Esophagus squamous epithelium (tissue), 5 donors: Measurements from ENCODE around the gene ESR1. TPM values are rescaled to one million over a fixed set of nuclear protein-coding genes. Genes with fewer than 3 reads are reported as not detected.

Experiments
- DNase-seq: peaks from one replicate; lab custom pipeline; 2025; lab: John Stamatoyannopoulos, UW
- H3K27ac ChIP-seq, 4 donors: fragments of 200-600 bp; sonication (generic); one replicate each; pipeline ENCODE4 v1.5.1; 2016 to 2019; ENCODE audit warnings: mild to moderate bottlenecking in 1 of 4
- H3K27me3 ChIP-seq, 4 donors: fragments of 200-600 bp; sonication (generic); 1 replicate in 3 of 4; 2 replicates in 1 of 4; pipeline versions ENCODE4 v1.5.1 to v1.6.0; 2017 to 2021; ENCODE audit warnings: antibody characterized with exemption in 1 of 4
- H3K36me3 ChIP-seq, 3 donors: fragments of 200-600 bp; sonication (generic); one replicate each; pipeline ENCODE4 v1.5.1; 2016 to 2019
- H3K4me1 ChIP-seq, 3 donors: fragments of 200-600 bp; sonication (generic); one replicate each; pipeline ENCODE4 v1.5.1; 2017 to 2019
- H3K4me3 ChIP-seq, 4 donors: fragments of 200-600 bp; sonication (generic); 1 replicate in 3 of 4; 2 replicates in 1 of 4; pipeline ENCODE4 v1.5.1; 2016 to 2019; ENCODE audit warnings: mild to moderate bottlenecking in 2 of 4, moderate library complexity in 1 of 4
- H3K9me3 ChIP-seq, 3 donors: fragments of 200-600 bp; sonication (generic); one replicate each; pipeline ENCODE4 v1.5.1; 2016 to 2019
- POLR2A ChIP-seq, 4 donors: fragments of 450-650 bp; IDR thresholded peaks; one replicate each; pipeline ENCODE4 v1.6.1; 2017; ENCODE audit warnings: antibody characterized with exemption in 4 of 4, mild to moderate bottlenecking in 4 of 4, moderate library complexity in 3 of 4
- WGBS, 2 donors: methylation state at CpG; one replicate each; pipeline ENCODE4 v1.1.5; 2018; 5-methylcytosine and 5-hydroxymethylcytosine counted together
- intact Hi-C: fragments of 100-400 bp; cut with DNase I; formaldehyde crosslinking; loops from one replicate; pipeline ENCODE4 v1.15.0; 2022
- total RNA-seq, 4 donors: library from RNA; depleted of rRNA; stranded (reverse); fragments of >200 nt; gene quantifications; one replicate each; pipeline ENCODE4 v1.1.0, GENCODE V29; 2016
- TF ChIP-seq, protein P1 (sequence below), 6 experiments: fragments of 450-650 bp in 4 of 6; fragments of 200-600 bp in 2 of 6; sonication (generic) in 2 of 6; IDR thresholded peaks; one replicate each; pipeline ENCODE4 v1.5.1; 2016 to 2019; ENCODE audit warnings: antibody characterized with exemption in 6 of 6, mild to moderate bottlenecking in 4 of 6, moderate library complexity in 4 of 6
- donor health status: DM: yes; HTN: yes; CAD: no.

The ESR1 gene
- total RNA-seq, 4 donors from 2014 or later = 0.40 to 1.1 (median 0.95) TPM; not detected in 1

- no peak for DNase-seq
- Histone ChIP-seq H3K4me1 (peaks cover 0 to 5% (median 4%) of the 10 kb centered on the region in 3 donors), H3K4me3 (no peak overlapping the region), H3K27ac (no peak overlapping the region), H3K36me3 (peaks cover 0 to 31% (median 0%) of the 10 kb centered on the region in 3 donors), H3K27me3 (no peaks in the 10 kb centered on the region), H3K9me3 (no peaks in the 10 kb centered on the region)
- intact Hi-C loops = no loop called here
- TF ChIP-seq, protein P1, sequence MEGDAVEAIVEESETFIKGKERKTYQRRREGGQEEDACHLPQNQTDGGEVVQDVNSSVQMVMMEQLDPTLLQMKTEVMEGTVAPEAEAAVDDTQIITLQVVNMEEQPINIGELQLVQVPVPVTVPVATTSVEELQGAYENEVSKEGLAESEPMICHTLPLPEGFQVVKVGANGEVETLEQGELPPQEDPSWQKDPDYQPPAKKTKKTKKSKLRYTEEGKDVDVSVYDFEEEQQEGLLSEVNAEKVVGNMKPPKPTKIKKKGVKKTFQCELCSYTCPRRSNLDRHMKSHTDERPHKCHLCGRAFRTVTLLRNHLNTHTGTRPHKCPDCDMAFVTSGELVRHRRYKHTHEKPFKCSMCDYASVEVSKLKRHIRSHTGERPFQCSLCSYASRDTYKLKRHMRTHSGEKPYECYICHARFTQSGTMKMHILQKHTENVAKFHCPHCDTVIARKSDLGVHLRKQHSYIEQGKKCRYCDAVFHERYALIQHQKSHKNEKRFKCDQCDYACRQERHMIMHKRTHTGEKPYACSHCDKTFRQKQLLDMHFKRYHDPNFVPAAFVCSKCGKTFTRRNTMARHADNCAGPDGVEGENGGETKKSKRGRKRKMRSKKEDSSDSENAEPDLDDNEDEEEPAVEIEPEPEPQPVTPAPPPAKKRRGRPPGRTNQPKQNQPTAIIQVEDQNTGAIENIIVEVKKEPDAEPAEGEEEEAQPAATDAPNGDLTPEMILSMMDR (IDR thresholded peaks at IDR 0.05) = no peak
- TF ChIP-seq POLR2A (IDR thresholded peaks at IDR 0.05) = no peak
- WGBS, 2 donors = 86 to 88% methylated on average over 3 of the region's 3 CpGs
Observed at GRCh38 chr6:152118224-152118623, 310.7 kb downstream of the ESR1 start.

GRCh38 chr6:152118678-152119077, 311.2 kb downstream of the ESR1 start:
- no peaks in the 10 kb centered on the region for H3K9me3 ChIP-seq
- intact Hi-C loops = no loop called here
- H3K27me3 ChIP-seq = no peaks in the 10 kb centered on the region
- peaks cover 0 to 5% (median 4%) of the 10 kb centered on the region in 3 donors for H3K4me1 ChIP-seq
- H3K36me3 ChIP-seq = peaks cover 0 to 31% (median 0%) of the 10 kb centered on the region in 3 donors
- no peak for DNase-seq
- no peak for TF ChIP-seq POLR2A (IDR thresholded peaks at IDR 0.05)
- TF ChIP-seq, protein P1 (IDR thresholded peaks at IDR 0.05) = no peak
- no peak overlapping the region for H3K4me3 ChIP-seq
- WGBS, 2 donors = 78 to 92% methylated on average over 5 of the region's 5 CpGs
- H3K27ac ChIP-seq = no peak overlapping the region

GRCh38 chr6:152119831-152120230, 312.3 kb downstream of the ESR1 start:
- Histone ChIP-seq H3K27me3 (no peaks in the 10 kb centered on the region), H3K27ac (no peak overlapping the region), H3K36me3 (peaks cover 0 to 31% (median 0%) of the 10 kb centered on the region in 3 donors), H3K4me3 (no peak overlapping the region), H3K4me1 (peaks cover 0 to 5% (median 4%) of the 10 kb centered on the region in 3 donors), H3K9me3 (no peaks in the 10 kb centered on the region)
- intact Hi-C loops = loop anchor here (10.0 kb wide), 2 partner anchors 355 to 445 kb away; no protein-coding TSS in a partner anchor
- DNase-seq = no peak
- WGBS, 2 donors = 71 to 76% methylated on average over 7 of the region's 7 CpGs
- TF ChIP-seq, protein P1 (IDR thresholded peaks at IDR 0.05) = no peak
- no peak for TF ChIP-seq POLR2A (IDR thresholded peaks at IDR 0.05)

- 66 to 84% methylated on average over 3 of the region's 3 CpGs for WGBS, 2 donors
- TF ChIP-seq POLR2A (IDR thresholded peaks at IDR 0.05) = no peak
- TF ChIP-seq, protein P1 (IDR thresholded peaks at IDR 0.05) = no peak
- intact Hi-C loops = loop anchor here (10.0 kb wide), 2 partner anchors 357 to 447 kb away; no protein-coding TSS in a partner anchor
- Histone ChIP-seq H3K27ac (no peak overlapping the region), H3K36me3 (peaks cover 0 to 31% (median 0%) of the 10 kb centered on the region in 3 donors), H3K4me3 (no peak overlapping the region), H3K4me1 (peaks cover 0 to 5% (median 4%) of the 10 kb centered on the region in 3 donors), H3K9me3 (no peaks in the 10 kb centered on the region), H3K27me3 (no peaks in the 10 kb centered on the region)
- no peak for DNase-seq
Observed at GRCh38 chr6:152121910-152122309, 314.4 kb downstream of the ESR1 start.

DNA sequence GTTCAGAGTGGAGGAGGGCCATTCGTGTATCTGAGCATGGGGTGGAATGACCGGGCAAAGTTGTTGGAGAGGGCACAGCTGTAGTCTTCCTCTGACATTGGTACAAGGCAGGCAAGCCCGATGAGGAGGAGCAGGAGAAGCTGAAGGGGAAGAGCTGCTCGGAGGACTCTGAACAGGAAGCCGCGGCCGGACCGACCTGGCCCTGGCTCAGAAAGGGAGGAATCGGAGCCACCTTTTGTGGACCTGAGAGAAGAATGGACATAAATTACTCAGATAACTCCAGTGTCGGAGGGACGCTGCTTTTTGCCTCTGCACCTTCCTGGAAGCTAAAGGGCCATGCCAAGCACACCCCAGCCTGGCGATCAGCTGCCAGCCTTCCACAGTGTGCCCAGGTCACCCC, 315.0 kb downstream of the ESR1 start:
- TF ChIP-seq POLR2A (IDR thresholded peaks at IDR 0.05) = no peak
- TF ChIP-seq, protein P1 (IDR thresholded peaks at IDR 0.05) = no peak
- peaks cover 0 to 31% (median 0%) of the 10 kb centered on the region in 3 donors for H3K36me3 ChIP-seq
- no peak overlapping the region for H3K4me3 ChIP-seq
- no peaks in the 10 kb centered on the region for H3K27me3 ChIP-seq
- intact Hi-C loops = loop anchor here (10.0 kb wide), 2 partner anchors 358 to 448 kb away; no protein-coding TSS in a partner anchor
- no peak for DNase-seq
- WGBS, 2 donors = 89 to 93% methylated on average over 10 to 12 of the region's 12 CpGs
- no peaks in the 10 kb centered on the region for H3K9me3 ChIP-seq
- H3K27ac ChIP-seq = no peak overlapping the region
- H3K4me1 ChIP-seq = peaks cover 0 to 4% (median 3%) of the 10 kb centered on the region in 3 donors
